ENCODE data around the gene ARID3A. TPM values are rescaled to one million over a fixed set of nuclear protein-coding genes. Genes with fewer than 3 reads are reported as not detected.

The ARID3A gene
- total and polyA plus RNA-seq, 2 of the 13 experiments (the other 11 are each of a cell fraction or from before 2014, with no cell fraction given): 71.3 to 77.9 TPM

- TF ChIP-seq, protein P1, sequence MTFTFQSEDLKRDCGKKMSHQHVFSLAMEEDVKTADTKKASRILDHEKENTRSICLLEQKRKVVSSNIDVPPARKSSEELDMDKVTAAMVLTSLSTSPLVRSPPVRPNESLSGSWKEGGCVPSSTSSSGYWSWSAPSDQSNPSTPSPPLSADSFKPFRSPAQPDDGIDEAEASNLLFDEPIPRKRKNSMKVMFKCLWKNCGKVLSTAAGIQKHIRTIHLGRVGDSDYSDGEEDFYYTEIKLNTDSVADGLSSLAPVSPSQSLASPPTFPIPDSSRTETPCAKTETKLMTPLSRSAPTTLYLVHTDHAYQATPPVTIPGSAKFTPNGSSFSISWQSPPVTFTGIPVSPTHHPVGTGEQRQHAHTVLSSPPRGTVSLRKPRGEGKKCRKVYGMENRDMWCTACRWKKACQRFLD (CRISPR knock-in tag; IDR thresholded peaks at IDR 0.05; ENCODE audit: borderline replicate concordance): no peak
These were observed 22.1 kb downstream of the ARID3A start (continued) for GRCh38 chr19:947707-948539.

DNA sequence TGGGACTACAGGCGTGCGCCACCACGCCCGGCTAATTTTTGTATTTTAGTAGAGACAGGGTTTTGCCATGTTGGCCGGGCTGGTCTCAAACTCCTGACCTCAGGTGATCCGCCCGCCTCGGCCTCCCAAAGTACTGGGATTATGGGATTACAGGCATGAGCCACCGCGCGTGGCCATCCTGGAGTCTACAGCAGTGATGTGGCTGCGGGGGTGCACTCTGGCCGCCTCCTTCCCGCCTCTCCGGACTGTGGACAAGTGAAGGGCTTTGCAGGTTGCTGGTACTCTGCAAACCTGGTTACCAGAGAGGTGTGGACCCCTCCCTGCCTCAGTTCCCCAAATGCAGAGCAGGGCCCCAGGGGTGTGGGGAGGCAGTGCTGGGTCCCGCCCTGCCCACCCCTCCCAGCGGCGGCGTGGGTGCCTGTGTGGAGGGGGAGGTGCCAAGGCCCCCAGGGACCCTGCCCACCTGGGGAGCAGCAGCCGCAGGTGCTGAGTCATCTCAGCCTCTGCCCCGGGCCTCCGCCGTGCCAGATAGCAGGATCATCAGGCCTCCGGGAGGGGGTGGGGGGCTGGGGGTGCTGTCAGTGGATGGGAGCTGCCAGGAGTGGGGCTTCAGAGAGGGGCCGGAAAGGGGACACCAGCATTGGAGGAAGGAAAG is 23.1 kb downstream of the ARID3A start:
- FAIRE-seq: no peak
- Histone ChIP-seq H3K4me1 (ENCODE audit: insufficient read depth, low read length) (peaks cover 72% of the 10 kb centered on the region), H3K79me2 (ENCODE audit: insufficient read depth, low read length) (peaks cover 65% of the 10 kb centered on the region), H3K27ac (ENCODE audit: extremely low read length, insufficient read depth, low read length) (peak overlapping the region; percentile 38), H3K9me3 (ENCODE audit: low read length) (no peaks in the 10 kb centered on the region), H3K36me3 (replicated peaks in 1 of 2; ENCODE audit: control insufficient read depth in 1 of 2, insufficient read depth in 2 of 2, low read length in 2 of 2) (peaks cover 15 to 34% of the 10 kb centered on the region in 2 experiments; a peak in 4 of 5 replicates), H3K9ac (ENCODE audit: insufficient read depth, low read depth, low read length) (no peak overlapping the region), H2AFZ (ENCODE audit: low read length) (no peak overlapping the region), H3K4me2 (ENCODE audit: low read depth, low read length) (no peak overlapping the region), H4K20me1 (ENCODE audit: insufficient read depth, low read length) (peaks cover 29% of the 10 kb centered on the region; the same call in 1 of the 2 replicates), H3K27me3 (ENCODE audit: control insufficient read depth in 1 of 2, insufficient read depth in 2 of 2, low read length in 2 of 2) (no peaks in the 10 kb centered on the region; a peak in 1 of 5 replicates), H3K4me3 (replicated peaks in 1 of 3; ENCODE audit: insufficient read depth in 1 of 3, low read depth in 2 of 3, low read length in 3 of 3) (no peak overlapping the region)
- intact Hi-C loops (cut with micrococcal nuclease; ENCODE audit: unreplicated experiment): no loop called here
- 90% methylated on average over 20 of the region's 25 CpGs for WGBS (ENCODE audit: low lambda C conversion rate)
- in situ Hi-C loops (cut with HindIII; ENCODE audit: extremely low pct_ligation_motif_present, low pct_unique_long_range_greater_than_20kb): no loop called here
- POLR2A ChIA-PET: interaction anchor here (1.2 to 1.7 kb wide), 3 partner anchors 12 to 21 kb away, joined by 3 to 5 read pairs (median 4); no protein-coding TSS in a partner anchor
- no TSS peak for BruUV-seq (replicated peaks)
- no peak for DNase-seq (ENCODE audit: low spot score)
- CTCF ChIA-PET (ENCODE audit: low intra/inter-chr PET ratio, low total read pairs): no interaction called here
- no peak for ATAC-seq
- peak; percentile 25; the same call in 1 of the 2 replicates for TF ChIP-seq SALL1 (CRISPR knock-in tag; IDR thresholded peaks at IDR 0.05)
- TF ChIP-seq MTA1 (CRISPR knock-in tag; IDR thresholded peaks at IDR 0.05; ENCODE audit: borderline replicate concordance): no peak
- TF ChIP-seq ZNF296 (CRISPR knock-in tag; conservative IDR thresholded peaks at IDR 0.05): no peak
- peak; percentile 24 for TF ChIP-seq AGO2 (optimal IDR thresholded peaks at IDR 0.05; ENCODE audit: low read depth, low read length)
- TF ChIP-seq FOXA3 (CRISPR knock-in tag; IDR thresholded peaks at IDR 0.05): no peak
- 0 out of 2 replicates have a peak, but pooled peaks have one; percentile 40 for TF ChIP-seq RBFOX2 (IDR thresholded peaks at IDR 0.05; ENCODE audit: low read depth, low read length)
- TF ChIP-seq, protein P2, sequence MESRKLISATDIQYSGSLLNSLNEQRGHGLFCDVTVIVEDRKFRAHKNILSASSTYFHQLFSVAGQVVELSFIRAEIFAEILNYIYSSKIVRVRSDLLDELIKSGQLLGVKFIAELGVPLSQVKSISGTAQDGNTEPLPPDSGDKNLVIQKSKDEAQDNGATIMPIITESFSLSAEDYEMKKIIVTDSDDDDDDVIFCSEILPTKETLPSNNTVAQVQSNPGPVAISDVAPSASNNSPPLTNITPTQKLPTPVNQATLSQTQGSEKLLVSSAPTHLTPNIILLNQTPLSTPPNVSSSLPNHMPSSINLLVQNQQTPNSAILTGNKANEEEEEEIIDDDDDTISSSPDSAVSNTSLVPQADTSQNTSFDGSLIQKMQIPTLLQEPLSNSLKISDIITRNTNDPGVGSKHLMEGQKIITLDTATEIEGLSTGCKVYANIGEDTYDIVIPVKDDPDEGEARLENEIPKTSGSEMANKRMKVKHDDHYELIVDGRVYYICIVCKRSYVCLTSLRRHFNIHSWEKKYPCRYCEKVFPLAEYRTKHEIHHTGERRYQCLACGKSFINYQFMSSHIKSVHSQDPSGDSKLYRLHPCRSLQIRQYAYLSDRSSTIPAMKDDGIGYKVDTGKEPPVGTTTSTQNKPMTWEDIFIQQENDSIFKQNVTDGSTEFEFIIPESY (CRISPR knock-in tag; IDR thresholded peaks at IDR 0.05): peak; percentile 79
- TF ChIP-seq ZNF460 (CRISPR knock-in tag; IDR thresholded peaks at IDR 0.05; ENCODE audit: borderline replicate concordance): peak; percentile 18; the same call in 1 of the 2 replicates
- TF ChIP-seq ZNF740 (CRISPR knock-in tag; IDR thresholded peaks at IDR 0.05): peak; percentile 47; the same call in 1 of the 2 replicates

All from HepG2 (cell line).